GM21526 (cell line): ENCODE measurements around the gene OXSR1.
"Not testable (repeated sequence)": the region's sequence is repeated elsewhere in the genome, so short reads cannot be mapped to it uniquely, and the experiment has no call there.

Experiments used
- ATAC-seq: cut with Tn5 transposase; IDR thresholded peaks from one replicate; pipeline ENCODE4 v1.9.1; 2021; ENCODE audit warnings: moderate library complexity; ENCODE audit not compliant: unreplicated experiment, low FRiP score

The OXSR1 gene

DNA sequence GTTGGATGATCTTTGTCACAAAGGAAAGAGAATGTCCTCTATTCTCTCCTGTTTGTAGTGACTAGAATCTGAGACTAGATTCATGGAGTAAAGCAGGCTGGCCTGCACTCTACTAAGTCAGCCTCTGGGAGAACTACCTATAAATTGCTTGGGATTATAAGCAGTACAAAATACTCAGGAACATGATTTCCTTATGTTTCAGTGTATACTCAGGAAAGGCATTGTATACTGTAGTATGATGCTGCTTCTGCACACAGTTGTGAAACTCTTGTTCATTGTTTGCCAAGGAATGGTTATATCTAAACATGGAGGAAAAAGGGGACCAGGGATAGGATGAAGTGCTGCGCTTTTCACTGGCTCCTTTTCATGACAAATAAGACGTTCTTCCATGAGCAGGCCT lies 49.2 kb downstream of the OXSR1 start:
- ATAC-seq: no peak

DNA sequence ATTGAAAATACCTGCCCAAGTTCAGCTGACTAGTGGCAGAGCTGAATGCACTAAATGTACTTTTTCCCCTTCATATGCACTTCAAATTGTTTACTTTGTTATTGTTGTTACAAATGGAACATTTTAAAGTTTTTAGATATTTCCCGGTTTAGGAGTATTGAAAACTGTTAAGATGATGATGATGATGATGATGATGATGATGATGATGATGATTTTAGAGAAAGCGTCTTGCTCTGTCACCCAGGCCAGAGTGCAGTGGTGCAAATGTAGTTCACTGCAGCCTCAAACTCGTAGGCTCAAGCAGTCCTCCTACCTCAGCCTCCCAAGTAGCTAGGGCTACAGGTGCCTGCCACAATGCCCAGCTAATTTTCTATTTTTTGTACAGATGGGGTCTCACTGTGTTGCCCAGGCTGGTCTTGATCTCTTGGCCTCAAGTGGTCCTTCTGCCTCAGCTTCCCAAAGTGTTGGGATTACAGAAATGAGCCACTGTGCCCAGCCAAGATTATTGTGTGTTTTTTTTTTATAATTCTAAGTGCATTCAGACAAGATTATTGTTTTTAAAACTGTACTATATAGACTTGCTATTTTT lies 54.4 kb downstream of the OXSR1 start:
- ATAC-seq: no peak

- ATAC-seq: no peak
Measured at GRCh38 chr3:38221005-38221404, 55.7 kb downstream of the OXSR1 start.

DNA sequence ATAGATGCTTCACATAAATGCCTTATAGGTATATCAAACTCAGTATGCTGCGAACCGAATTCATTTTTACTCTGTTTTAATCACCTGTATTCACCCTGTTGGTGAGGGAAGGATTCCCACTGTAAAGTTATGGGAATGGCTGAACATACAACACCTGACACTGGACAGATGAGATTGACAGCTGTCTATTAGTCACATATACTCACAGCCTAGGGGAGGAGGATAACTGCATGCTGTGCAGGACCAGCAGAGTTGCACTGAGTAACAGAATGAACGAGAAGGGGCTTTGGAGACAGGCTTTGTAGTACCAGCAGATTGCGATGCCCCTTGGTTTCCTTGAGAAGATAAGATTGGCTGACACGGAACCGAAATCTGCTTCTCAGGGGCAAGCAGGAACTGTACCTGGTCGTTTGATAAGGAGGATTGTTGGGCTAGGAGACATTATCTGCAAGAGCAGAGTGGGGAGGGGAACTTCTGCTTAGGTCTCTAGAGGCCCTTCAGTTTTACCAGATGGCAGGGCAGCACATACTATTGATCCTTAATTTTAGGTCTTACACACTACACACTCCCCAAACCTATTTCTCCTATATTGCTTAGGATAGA lies 56.8 kb downstream of the OXSR1 start:
- no peak for ATAC-seq

GRCh38 chr3:38224357-38224756 lies 59.0 kb downstream of the OXSR1 start:
- ATAC-seq: no peak

GRCh38 chr3:38226273-38226672 lies 60.9 kb downstream of the OXSR1 start:
- ATAC-seq: no peak

GRCh38 chr3:38227989-38228388 lies 62.7 kb downstream of the OXSR1 start:
- no peak for ATAC-seq

DNA sequence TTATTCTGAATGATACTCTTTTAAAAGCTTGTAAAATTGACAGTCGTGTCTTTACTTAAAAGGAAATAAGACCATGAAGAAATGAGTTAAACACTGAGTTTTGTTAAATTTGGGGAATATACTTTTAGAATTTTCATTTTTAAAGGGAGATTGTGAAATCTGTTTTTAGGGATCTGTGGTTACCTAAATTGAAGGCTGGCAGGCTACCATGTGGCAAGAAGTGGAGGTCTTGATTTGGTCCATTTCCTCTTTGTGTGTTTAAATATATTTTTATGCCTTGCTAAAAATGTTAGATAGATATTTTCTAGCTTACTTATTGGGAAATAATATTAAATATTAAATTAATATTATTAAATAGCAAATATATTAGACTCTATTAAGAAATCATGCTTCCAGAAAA lies 63.7 kb downstream of the OXSR1 start:
- no peak for ATAC-seq

GRCh38 chr3:38232701-38233100 lies 67.4 kb downstream of the OXSR1 start:
- ATAC-seq: no peak

GRCh38 chr3:38235466-38235865 lies 70.1 kb downstream of the OXSR1 start:
- no peak for ATAC-seq

DNA sequence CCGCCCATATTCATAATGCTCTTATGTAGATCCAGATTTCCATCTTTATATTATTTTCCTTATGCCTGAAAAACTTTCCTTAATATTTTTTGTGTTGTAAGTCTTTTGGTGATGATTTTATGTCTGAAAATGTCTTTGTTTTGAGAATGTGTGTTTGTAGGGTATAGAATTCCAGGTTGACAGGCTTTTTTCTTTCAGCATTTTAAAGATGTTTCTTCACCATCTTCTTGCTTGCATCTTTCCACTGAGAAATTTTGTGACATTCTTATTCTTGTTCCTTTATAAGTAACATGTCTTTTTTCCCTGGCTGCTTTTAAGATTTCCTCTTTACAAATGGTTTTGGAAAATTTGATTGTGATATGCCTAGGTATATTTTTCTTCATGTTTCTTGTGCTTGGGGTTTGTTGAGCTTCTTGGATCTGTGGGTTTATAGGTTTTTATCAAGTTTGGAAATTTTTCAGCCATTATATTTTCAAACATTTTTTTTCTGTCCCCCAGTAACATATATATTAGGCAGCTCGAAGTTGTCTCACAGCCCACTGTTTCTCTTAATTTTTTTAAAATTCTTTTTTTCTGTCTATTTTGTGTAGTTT lies 73.2 kb downstream of the OXSR1 start:
- no peak for ATAC-seq

GRCh38 chr3:38242812-38243211 lies 77.5 kb downstream of the OXSR1 start:
- not testable (repeated sequence) for ATAC-seq

- ATAC-seq: no peak
Measured at GRCh38 chr3:38245930-38246329, 80.6 kb downstream of the OXSR1 start.

DNA sequence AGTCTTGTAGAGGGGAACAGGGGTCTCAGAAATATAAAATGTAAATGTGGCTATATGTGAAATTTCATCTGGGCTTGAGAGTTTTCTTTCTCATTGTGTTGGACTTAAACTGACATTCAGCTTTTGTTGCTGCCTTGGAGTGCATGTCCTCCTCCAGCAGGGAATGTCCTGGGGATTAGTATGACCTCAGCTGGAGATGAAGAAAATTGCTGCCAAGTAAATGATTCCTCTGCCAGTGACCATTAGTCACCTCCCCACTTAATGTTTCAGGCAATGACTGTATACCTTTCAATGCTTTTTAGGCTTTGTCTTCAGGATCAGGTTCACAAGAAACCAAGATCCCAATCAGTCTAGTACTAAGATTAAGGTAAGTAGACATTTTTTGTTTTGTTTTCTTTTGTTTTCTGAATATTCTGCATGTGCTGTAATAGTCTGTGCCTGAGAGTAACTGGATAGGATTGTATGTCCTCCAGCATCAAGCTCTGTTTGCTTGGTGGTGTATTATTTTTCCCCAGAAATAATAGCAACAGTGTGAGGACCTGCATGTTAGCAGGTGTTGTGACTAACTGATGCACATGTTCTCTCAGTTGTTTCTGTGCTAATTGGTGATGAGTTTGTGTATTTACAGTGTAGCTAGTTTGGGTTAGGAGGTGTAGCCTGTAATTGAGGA lies 82.2 kb downstream of the OXSR1 start:
- ATAC-seq: no peak

GRCh38 chr3:38250198-38250597 lies 84.9 kb downstream of the OXSR1 start:
- no peak for ATAC-seq

DNA sequence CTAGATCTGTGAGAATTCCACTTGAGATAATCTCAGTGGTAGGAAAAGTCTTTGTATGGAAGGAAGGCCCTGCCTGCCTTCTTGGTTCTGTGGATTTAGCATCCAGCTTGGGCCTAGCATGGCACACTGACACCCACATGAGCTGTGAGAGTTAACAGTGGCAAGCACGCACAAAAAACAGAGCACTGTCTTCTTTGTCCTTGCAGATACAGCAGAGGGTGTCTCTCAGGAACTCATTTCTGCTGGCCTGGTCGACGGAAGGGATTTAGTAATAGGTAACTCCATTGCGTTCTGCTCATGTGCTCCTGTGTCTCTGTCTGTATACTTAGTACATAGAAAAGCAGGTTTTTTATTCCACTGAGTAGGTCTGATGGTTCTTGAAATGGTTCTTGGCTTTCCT lies 85.9 kb downstream of the OXSR1 start:
- no peak for ATAC-seq

- ATAC-seq: no peak
Measured at GRCh38 chr3:38253704-38254103, 88.4 kb downstream of the OXSR1 start.

DNA sequence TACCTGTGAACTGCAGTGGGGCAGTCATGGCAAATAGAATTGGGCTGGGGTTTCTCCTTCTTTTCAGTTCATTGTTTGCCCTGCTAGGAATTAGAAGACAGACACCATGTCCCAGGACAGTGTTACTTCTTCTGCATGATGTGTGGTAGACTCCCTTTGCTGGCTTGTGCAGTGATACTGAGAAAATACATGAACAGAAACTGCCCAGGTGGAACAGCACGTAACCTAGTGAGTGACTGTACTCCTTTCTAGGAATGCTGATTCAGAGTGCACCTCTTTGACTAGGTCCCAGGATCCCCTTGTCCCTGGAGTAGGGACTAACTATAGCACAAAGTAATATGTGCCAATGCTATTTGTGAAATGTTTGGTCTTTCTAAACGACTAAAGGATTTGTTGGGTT lies 89.5 kb downstream of the OXSR1 start:
- ATAC-seq: no peak

- no peak for ATAC-seq
Measured at GRCh38 chr3:38255627-38256026, 90.3 kb downstream of the OXSR1 start.

DNA sequence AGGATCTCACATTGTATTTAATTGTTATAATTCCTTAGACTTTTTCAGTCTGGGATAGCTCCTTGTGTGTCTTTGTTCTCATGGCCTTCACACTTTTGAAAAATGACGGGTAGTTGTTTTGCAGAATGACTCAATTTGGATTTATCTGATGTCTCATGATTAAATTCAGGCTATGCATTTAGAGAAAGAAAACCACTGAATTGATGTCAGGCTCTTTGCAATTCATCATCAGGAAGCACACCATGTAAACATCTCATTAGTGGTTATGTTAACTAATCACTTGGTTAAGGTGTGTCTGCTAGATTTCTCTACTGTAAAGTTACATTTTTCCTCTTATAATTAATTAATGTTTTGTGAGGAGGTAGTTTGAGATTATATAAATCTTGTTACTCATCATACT lies 92.2 kb downstream of the OXSR1 start:
- no peak for ATAC-seq

DNA sequence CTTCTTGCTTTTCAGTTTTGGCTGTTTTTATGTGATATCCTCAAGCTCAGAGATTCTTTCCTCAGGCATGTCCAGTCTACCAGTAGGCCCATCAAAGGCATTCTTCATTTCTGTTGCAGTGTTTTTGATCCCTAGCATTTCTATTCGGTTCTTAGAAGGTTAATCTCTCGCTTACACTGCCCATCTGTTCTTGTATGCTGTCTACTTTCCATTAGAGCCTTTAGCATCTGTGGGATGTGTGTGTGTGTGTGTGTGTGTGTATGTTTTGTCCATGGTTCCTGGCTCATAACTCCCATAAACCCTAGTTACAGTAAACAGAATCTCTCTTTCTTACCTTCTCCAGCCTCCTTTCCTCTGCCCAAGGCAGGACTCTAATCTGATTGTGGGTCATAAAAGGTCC lies 95.1 kb downstream of the OXSR1 start:
- no peak for ATAC-seq

DNA sequence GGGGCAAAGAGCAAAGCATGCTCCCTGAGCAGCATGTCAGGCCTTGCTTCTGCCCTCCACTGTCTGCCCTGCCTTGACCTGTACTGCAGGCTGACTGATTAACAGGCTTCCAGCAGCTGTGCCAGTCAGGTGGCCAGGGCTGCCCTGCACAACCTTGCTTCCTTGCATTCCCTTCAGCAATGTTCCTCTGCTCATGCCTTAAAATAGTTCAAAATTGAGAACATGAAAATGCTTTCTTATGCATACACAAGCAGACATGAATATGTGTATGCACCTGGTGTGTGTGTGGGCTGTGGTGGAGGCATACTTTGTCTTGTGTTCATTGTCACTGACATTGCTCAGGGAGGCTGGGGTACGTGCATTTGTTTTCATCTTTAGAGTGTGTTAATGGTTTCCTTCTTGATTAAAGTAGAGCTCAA lies 99.0 kb downstream of the OXSR1 start:
- no peak for ATAC-seq
